ENCODE results near the gene CYP2C19.
"Not testable (repeated sequence)": the region's sequence is repeated elsewhere in the genome, so short reads cannot be mapped to it uniquely, and the experiment has no call there.

CYP2C19 gene

DNA sequence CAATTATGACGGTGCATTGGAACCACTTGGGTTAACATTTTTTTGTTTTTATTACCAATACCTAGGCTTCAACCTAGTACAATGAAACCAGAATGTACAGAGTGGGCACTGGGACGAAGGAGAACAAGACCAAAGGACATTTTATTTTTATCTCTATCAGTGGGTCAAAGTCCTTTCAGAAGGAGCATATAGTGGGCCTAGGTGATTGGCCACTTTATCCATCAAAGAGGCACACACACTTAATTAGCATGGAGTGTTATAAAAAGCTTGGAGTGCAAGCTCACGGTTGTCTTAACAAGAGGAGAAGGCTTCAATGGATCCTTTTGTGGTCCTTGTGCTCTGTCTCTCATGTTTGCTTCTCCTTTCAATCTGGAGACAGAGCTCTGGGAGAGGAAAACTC is at the start of gene CYP2C19:
Gene CYP2C19 (plus strand): TSS at position 289 of the 400 bp plus-strand sequence. CDS start 25 bp downstream, at position 314.
- no peak for DNase-seq (ENCODE audit: low read depth)

DNA sequence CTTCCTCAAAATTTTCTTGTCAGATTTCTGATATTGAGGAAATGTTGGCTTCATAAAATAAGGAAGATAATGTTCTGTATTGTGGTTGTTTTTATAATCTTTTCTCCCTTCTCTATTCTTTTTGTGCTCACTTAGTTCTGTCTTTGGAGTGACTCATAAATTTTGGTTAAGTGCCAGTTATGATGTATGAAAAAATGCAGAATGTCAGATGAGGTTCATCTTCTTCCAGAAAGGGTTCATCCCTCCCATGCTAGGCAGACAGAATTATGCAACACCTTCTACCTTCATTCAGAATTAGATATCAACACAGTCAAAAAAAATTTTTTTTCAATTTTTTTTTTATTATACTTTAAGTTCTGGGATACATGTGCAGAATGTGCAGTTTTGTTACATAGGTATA is 36.6 kb upstream of the CYP2C19 start:
- DNase-seq (ENCODE audit: low read depth) = peak; percentile 5

- no peak for DNase-seq (ENCODE audit: low read depth)
These were observed 27.3 kb upstream of the CYP2C19 start for GRCh38 chr10:94735197-94735596.

GRCh38 chr10:94738588-94738987 is 23.9 kb upstream of the CYP2C19 start:
- no peak for DNase-seq (ENCODE audit: low read depth)

GRCh38 chr10:94747137-94747536 is 15.3 kb upstream of the CYP2C19 start:
- no peak for DNase-seq (ENCODE audit: low read depth)

DNA sequence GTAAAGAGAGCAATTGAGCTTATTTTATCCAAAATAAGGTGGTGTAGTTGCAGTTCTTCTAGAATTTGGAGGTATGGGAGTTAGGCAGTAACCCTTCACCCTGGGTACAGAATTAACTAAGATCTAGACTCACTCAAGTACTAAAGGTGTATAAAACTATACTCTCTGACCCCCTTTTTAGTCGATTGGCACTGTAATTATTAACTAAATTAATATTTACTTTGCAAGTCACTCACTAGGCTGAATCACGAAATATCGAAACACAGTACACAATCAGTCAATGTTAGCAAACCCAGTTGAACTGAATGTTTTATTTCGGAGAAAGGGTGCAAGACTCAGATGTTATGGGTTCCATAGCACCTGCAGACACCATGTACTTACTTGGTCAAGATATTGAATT is 14.6 kb upstream of the CYP2C19 start:
- DNase-seq (ENCODE audit: low read depth) = no peak

DNA sequence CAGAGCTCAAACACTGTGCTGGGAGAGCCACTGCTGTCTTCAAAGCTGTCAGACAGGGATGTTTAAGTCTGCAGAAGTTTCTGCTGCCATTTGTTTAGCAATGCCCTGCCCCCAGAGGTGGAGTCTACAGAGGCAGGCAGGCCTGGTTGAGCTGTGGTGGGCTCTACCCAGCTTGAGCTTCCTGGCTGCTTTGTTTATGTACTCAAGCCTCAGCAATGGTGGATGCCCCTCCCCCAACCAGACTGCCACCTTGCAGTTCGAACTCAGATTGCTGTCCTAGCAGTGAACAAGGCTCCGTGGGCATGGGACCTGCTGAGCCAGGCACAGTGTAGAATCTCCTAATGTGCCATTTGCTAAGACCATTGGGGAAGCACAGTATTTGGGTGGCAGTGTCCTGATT is 4.6 kb upstream of the CYP2C19 start:
- DNase-seq (ENCODE audit: low read depth) = no peak

- no peak for DNase-seq (ENCODE audit: low read depth)
These were observed 1.8 kb upstream of the CYP2C19 start for GRCh38 chr10:94760586-94761178.

GRCh38 chr10:94775425-94775824 is 12.9 kb downstream of the CYP2C19 start:
- DNase-seq (ENCODE audit: low read depth) = not testable (repeated sequence)

GRCh38 chr10:94777886-94778458 is 15.5 kb downstream of the CYP2C19 start:
- no peak for DNase-seq (ENCODE audit: low read depth)

GRCh38 chr10:94780844-94781243 is 18.4 kb downstream of the CYP2C19 start:
- DNase-seq (ENCODE audit: low read depth) = no peak

DNA sequence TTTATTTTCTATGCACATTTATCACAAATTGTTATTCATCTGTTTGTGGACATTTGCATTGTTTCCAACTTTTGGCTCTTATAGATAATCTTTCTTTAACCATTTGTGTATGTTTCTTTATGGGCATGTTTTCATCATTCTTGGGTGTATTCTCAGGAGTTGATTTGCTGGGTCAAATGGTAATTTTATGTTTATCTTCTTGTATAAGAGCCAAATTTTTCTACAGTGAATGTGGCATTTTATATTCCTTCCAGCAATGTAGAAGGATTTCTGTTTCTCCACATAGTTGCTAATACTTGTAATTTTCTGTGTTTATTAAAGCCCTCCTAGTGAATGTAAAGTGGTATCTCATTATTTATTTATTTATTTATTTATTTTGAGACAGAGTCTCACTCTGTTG is 21.8 kb downstream of the CYP2C19 start:
- DNase-seq (ENCODE audit: low read depth) = no peak

GRCh38 chr10:94785211-94785610 is 22.7 kb downstream of the CYP2C19 start:
- DNase-seq (ENCODE audit: low read depth) = peak; percentile 45

DNA sequence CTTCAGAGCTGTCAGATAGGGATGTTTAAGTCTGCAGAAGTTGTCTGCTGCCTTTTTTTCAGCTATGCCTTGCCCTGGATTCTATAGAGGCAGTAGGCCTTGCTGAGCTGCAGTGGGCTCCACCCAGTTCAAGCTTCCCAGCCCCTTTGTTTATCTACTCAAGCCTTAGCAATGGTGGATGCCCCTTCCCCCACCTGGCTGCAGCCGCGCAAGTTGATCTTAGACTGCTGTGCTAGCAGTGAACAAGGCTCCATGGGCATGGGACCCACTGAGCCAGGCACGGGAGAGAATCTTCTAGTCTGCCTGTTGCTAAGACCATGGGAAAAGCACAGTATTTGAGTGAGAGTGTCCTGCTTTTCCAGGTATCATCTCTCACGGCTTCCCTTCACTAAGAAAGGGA is 38.1 kb downstream of the CYP2C19 start:
- not testable (repeated sequence) for DNase-seq (ENCODE audit: low read depth)

DNA sequence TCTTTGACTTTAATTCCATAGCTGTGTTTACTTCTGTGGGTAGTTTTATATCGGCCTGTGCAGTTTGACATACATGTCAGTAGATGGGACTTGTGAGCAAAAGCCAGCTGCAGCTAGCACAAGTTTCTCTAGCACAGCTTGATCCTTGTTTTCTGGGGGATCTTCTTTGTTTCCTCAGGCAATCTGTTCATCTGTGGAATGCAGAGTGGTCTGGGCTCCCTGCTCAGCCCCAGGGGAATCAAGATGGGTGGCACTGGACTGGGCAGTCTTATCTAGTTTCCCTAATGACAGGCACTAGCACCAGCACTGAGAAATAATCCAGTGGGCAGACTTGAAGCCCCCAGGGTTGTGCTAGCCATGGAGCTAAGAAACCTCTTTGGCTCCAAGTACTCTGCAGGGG is 40.8 kb downstream of the CYP2C19 start:
- no peak for DNase-seq (ENCODE audit: low read depth)

DNA sequence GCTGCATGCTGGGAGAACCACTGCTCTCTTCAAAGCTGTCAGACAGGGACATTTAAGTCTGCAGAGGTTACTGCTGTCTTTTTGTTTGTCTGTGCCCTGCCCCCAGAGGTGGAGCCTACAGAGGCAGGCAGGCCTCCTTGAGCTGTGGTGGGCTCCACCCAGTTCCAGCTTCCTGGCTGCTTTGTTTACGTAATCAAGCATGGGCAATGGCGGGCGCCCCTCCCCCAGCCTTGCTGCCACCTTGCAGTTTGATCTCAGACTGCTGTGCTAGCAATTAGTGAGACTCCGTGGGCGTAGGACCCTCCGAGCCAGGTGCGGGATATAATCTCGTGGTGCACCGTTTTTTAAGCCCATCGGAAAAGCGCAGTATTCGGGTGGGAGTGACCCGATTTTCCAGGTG is 67.5 kb downstream of the CYP2C19 start:
- DNase-seq (ENCODE audit: low read depth) = not testable (repeated sequence)

GRCh38 chr10:94846204-94846603 is 83.7 kb downstream of the CYP2C19 start:
- no peak for DNase-seq (ENCODE audit: low read depth)

DNA sequence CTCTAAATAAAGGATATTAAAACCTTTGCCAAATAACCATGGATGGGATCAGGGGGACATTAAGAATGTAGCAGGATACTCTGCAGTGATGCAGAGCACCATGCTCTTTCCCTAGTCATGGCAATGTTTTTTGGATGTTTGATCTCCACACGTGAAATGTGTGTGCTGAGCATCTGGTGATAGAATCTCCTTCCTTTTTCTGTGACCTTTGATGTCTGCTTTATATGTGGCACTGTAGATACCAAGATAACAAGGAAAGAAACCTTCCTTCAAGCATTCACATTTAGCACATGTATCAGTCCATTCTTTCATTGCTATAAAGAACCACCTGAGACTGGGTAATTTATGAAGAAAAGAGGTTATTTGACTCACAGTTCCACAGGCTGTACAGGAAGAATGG is 88.3 kb downstream of the CYP2C19 start:
- DNase-seq (ENCODE audit: low read depth) = no peak

DNA sequence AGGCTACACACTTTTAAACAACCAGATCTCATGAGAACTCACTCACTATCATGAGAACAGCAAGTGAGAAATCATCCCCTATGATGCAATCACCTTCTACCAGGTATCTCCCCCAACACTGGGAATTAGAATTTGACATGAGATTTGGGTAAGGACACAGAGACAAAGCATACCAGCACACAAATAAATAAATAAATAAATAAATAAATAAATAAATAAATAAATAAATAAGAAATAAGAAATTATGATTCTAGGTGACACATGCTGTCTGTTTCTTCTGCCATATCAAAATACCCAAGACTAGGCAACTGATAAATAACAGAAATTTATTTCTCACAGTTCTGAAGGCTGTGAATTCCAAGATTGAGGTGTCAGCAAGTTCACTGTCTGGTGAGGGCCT is 88.8 kb downstream of the CYP2C19 start:
- no peak for DNase-seq (ENCODE audit: low read depth)

- no peak for DNase-seq (ENCODE audit: low read depth)
These were observed 90.0 kb downstream of the CYP2C19 start for GRCh38 chr10:94852438-94852837.

GRCh38 chr10:94853065-94853464 is 90.6 kb downstream of the CYP2C19 start:
- DNase-seq (ENCODE audit: low read depth) = no peak

DNA sequence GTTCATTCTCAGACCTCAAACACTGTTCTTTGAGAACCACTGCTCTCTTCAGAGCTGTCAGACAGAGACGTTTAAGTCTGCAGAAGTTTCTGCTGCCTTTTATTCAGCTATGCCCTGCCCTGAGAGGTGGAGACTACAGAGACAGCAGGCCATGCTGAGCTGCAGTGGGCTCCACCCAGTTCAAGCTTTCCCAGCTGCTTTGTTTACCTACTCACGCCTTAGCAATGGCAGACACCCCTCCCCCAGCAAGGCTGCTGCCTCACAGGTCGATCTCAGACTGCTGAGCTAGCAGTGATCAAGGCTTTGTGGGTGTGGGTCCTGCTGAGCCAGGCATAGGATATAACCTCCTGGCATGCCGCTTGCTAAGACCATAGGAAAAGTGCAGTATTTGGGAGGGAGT is 95.5 kb downstream of the CYP2C19 start:
- DNase-seq (ENCODE audit: low read depth) = no peak

- DNase-seq (ENCODE audit: low read depth) = no peak
These were observed 96.6 kb downstream of the CYP2C19 start for GRCh38 chr10:94859086-94859485.

- no peak for DNase-seq (ENCODE audit: low read depth)
These were observed 116.2 kb downstream of the CYP2C19 start for GRCh38 chr10:94878649-94879048.
